Measurements from ENCODE around the gene METTL2A.
A peak's percentile ranks its signal among the peaks of the same experiment; 100 is the strongest.
"Not testable (repeated sequence)": the region's sequence is repeated elsewhere in the genome, so short reads cannot be mapped to it uniquely, and the experiment has no call there.

Gene METTL2A

GRCh38 chr17:62471380-62471880 lies 47.7 kb downstream of the METTL2A start:
- not testable (repeated sequence) for DNase-seq

- not testable (repeated sequence) for DNase-seq
These were observed 49.6 kb downstream of the METTL2A start for GRCh38 chr17:62473030-62473982.

GRCh38 chr17:62477111-62477510 lies 53.4 kb downstream of the METTL2A start:
- DNase-seq: not testable (repeated sequence)

GRCh38 chr17:62477718-62478408 lies 54.2 kb downstream of the METTL2A start:
- not testable (repeated sequence) for DNase-seq

- DNase-seq: peak; percentile 87
These were observed 54.8 kb downstream of the METTL2A start, which contains the start of gene TLK2 for GRCh38 chr17:62478424-62478879. TLK2 (plus strand) TSS chr17:62478825; CDS start chr17:62481126, 2,301 bp downstream.

GRCh38 chr17:62478880-62479638 lies 55.4 kb downstream of the METTL2A start:
- DNase-seq: peak; percentile 26

GRCh38 chr17:62479639-62480258 lies 56.1 kb downstream of the METTL2A start:
- not testable (repeated sequence) for DNase-seq

- DNase-seq: not testable (repeated sequence)
These were observed 58.9 kb downstream of the METTL2A start for GRCh38 chr17:62482553-62482952.

GRCh38 chr17:62490990-62491389 lies 67.3 kb downstream of the METTL2A start:
- not testable (repeated sequence) for DNase-seq

GRCh38 chr17:62493049-62493655 lies 69.5 kb downstream of the METTL2A start:
- DNase-seq: not testable (repeated sequence)

- not testable (repeated sequence) for DNase-seq
These were observed 70.4 kb downstream of the METTL2A start for GRCh38 chr17:62494073-62494472.

- DNase-seq: not testable (repeated sequence)
These were observed 72.6 kb downstream of the METTL2A start for GRCh38 chr17:62496344-62496743.

GRCh38 chr17:62498796-62499195 lies 75.1 kb downstream of the METTL2A start:
- DNase-seq: not testable (repeated sequence)

Data from fibroblast of skin of abdomen (primary cell).